Fibroblast of the conjunctiva (primary cell): ENCODE data around the gene GCSAM.
A peak's percentile ranks its signal among the peaks of the same experiment; 100 is the strongest.

ENCODE experiments used
- DNase-seq: peaks from one replicate; pipeline ENCODE4 v3.0.0-alpha.2; 2010; ENCODE audit warnings: low read depth

The GCSAM gene

GRCh38 chr3:112104774-112105173 is 28.3 kb downstream of the GCSAM start:
- no peak for DNase-seq

GRCh38 chr3:112101916-112102315 is 31.1 kb downstream of the GCSAM start:
- DNase-seq, result no peak

GRCh38 chr3:112097378-112097777 is 35.7 kb downstream of the GCSAM start:
- DNase-seq, result peak; percentile 93

- no peak for DNase-seq
Observed at GRCh38 chr3:112096176-112096575, 36.9 kb downstream of the GCSAM start.

- no peak for DNase-seq
Observed at GRCh38 chr3:112095731-112096130, 37.3 kb downstream of the GCSAM start.

- no peak for DNase-seq
Observed at GRCh38 chr3:112093180-112093522, 39.9 kb downstream of the GCSAM start.

GRCh38 chr3:112092496-112093179 is 40.4 kb downstream of the GCSAM start:
- DNase-seq, result no peak

- no peak for DNase-seq
Observed at GRCh38 chr3:112090887-112091586, 42.0 kb downstream of the GCSAM start.

- DNase-seq, result no peak
Observed at GRCh38 chr3:112089956-112090886, 42.8 kb downstream of the GCSAM start.

- no peak for DNase-seq
Observed at GRCh38 chr3:112088944-112089343, 44.1 kb downstream of the GCSAM start.

- DNase-seq, result no peak
Observed at GRCh38 chr3:112087746-112088145, 45.3 kb downstream of the GCSAM start.

GRCh38 chr3:112086875-112087524 is 46.0 kb downstream of the GCSAM start:
- no peak for DNase-seq

- no peak for DNase-seq
Observed at GRCh38 chr3:112086076-112086854, 46.8 kb downstream of the GCSAM start, which contains the start of gene C3orf52. Gene C3orf52 (plus strand): TSS chr3:112086389. CDS start chr3:112086408, 19 bp downstream.

- DNase-seq, result no peak
Observed at GRCh38 chr3:112085735-112086075, 47.3 kb downstream of the GCSAM start.

- no peak for DNase-seq
Observed at GRCh38 chr3:112084980-112085705, 47.9 kb downstream of the GCSAM start.

GRCh38 chr3:112083239-112083638 is 49.8 kb downstream of the GCSAM start:
- no peak for DNase-seq

- no peak for DNase-seq
Observed at GRCh38 chr3:112078125-112079083, 54.6 kb downstream of the GCSAM start.

GRCh38 chr3:112074616-112075497 is 58.2 kb downstream of the GCSAM start:
- peak; percentile 49 for DNase-seq

GRCh38 chr3:112074006-112074405 is 59.0 kb downstream of the GCSAM start:
- no peak for DNase-seq
